Measurements from ENCODE around the gene CDH4. TPM values are rescaled to one million over a fixed set of nuclear protein-coding genes. Genes with fewer than 3 reads are reported as not detected.

Gene CDH4
- total and polyA plus RNA-seq, 2 of the 4 experiments (the other 2 are of a cell fraction), result 1.6 to 3.5 TPM

DNA sequence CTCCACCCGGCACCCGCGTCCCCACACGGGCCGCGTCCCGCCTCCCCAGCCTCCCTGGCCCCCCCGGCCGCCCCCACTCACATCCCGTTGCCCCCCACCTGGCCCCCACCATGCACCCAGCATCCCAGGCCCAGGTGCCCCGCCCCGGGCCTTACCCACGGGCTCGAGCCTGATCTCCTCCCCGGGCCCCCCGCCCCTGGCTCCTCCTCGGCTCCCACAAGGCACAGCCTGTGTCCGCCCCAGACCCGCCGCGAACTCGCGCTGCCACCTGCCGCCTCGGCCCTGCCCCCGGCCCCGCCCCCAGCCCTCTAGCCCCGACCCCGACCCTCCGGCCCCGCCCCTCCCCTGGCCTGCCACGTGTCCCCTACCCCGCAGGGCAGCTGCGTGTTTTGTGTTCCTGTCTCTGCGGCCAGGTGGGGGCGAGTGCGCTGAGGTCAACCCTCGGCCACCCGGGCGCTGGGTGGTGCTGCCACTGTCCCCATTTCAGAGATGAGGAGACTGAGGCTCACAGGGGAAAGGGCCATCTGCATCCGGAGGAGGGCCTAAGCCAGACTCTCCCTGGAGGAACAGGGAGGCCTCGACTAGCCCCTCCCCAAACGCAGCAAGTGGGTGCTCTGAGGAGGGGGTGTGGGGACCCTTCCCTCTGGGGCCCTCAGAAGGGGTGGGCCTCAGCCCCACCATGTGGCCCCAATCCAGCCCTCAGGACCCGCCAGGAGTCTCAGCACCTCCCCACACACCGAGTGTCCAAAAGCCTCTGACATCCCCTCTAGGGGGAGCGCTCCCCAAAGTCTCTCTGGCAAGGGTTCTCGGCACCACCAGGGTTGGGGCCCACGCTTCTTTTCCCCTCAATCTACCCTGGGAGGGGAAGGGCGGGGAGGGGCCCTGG lies 713.8 kb downstream of the CDH4 start:
- Histone ChIP-seq H3K4me2 (ENCODE audit: low read depth, low read length) (no peak overlapping the region), H3K4me3 (ENCODE audit: insufficient read depth, low read depth, low read length) (no peak overlapping the region), H3K9me1 (ENCODE audit: insufficient read depth, low read length) (no peaks in the 10 kb centered on the region; the same call in 1 of the 2 replicates), H4K20me1 (ENCODE audit: insufficient read depth, low read length) (no peaks in the 10 kb centered on the region), H2BK5ac (ENCODE audit: low read depth, low read length, poor library complexity, severe bottlenecking) (no peak overlapping the region), H4K5ac (ENCODE audit: low read depth, low read length) (no peak overlapping the region), H3K4me1 (ENCODE audit: control insufficient read depth, insufficient read depth, low read length) (no peaks in the 10 kb centered on the region), H2BK15ac (ENCODE audit: low read depth, low read length) (no peak overlapping the region), H3K18ac (ENCODE audit: low read depth, low read length) (no peak overlapping the region), H2AK5ac (ENCODE audit: low read depth, low read length) (no peak overlapping the region), H3K27ac (ENCODE audit: insufficient read depth, low read length) (no peak overlapping the region), H2BK20ac (ENCODE audit: low read depth, low read length) (no peak overlapping the region), H2BK120ac (ENCODE audit: low read depth, low read length) (no peak overlapping the region), H3K23ac (ENCODE audit: low read depth, low read length) (no peak overlapping the region), H3K4ac (ENCODE audit: low read depth, low read length) (no peak overlapping the region), H3K56ac (ENCODE audit: extremely low read depth, insufficient read depth, low read length) (no peak overlapping the region), H2AK9ac (replicated peaks; ENCODE audit: low read depth, low read length, poor library complexity) (peak overlapping the region; percentile 42), H3K9ac (ENCODE audit: low read depth, low read length) (no peak overlapping the region), H3K27me3 (ENCODE audit: control insufficient read depth, insufficient read depth, low read length) (peaks cover 24% of the 10 kb centered on the region), H3K79me1 (ENCODE audit: low read depth in 1 of 2, low read length in 2 of 2) (no peaks in the 10 kb centered on the region), H3K14ac (replicated peaks; ENCODE audit: low read depth, low read length) (no peak overlapping the region), H3K9me3 (ENCODE audit: control insufficient read depth, insufficient read depth, low read length) (no peaks in the 10 kb centered on the region), H4K8ac (ENCODE audit: low read depth in 2 of 2, low read length in 2 of 2) (no peak overlapping the region), H2AFZ (replicated peaks; ENCODE audit: low read length, poor library complexity) (peak overlapping the region; percentile 58), H3K36me3 (ENCODE audit: control insufficient read depth, insufficient read depth, low read length) (no peaks in the 10 kb centered on the region), H4K91ac (ENCODE audit: insufficient read depth, low read depth, low read length) (no peak overlapping the region)
- POLR2A ChIA-PET (ENCODE audit: unreplicated experiment), result no interaction called here
- ATAC-seq (ENCODE audit: low read depth) (no peak), DNase-seq (no peak)
- in situ Hi-C loops (cut with MboI; ENCODE audit: low sequenced_read_pairs), result no loop called here
- no TSS peak for BruUV-seq (replicated peaks)
- CTCF ChIA-PET, result no interaction called here
- 9% methylated on average over 6 of the region's 49 CpGs; no CpG with 5 or more reads in 1 of the 2 experiments for WGBS, 2 experiments (ENCODE audit: extremely low coverage in 2 of 2, insufficient read length in 1 of 2)
- intact Hi-C loops (cut with micrococcal nuclease), result no loop called here
- dilution Hi-C loops (cut with HindIII; ENCODE audit: low sequenced_read_pairs, unreplicated experiment), result no loop called here
- TF ChIP-seq CEBPB (IDR thresholded peaks at IDR 0.05; ENCODE audit: low read depth, low read length) (no peak), RCOR1 (IDR thresholded peaks at IDR 0.05; ENCODE audit: insufficient replicate concordance, low read length) (no peak), NFE2L2 (IDR thresholded peaks at IDR 0.05; ENCODE audit: low read depth, low read length) (no peak)
- TF ChIP-seq, protein P1, sequence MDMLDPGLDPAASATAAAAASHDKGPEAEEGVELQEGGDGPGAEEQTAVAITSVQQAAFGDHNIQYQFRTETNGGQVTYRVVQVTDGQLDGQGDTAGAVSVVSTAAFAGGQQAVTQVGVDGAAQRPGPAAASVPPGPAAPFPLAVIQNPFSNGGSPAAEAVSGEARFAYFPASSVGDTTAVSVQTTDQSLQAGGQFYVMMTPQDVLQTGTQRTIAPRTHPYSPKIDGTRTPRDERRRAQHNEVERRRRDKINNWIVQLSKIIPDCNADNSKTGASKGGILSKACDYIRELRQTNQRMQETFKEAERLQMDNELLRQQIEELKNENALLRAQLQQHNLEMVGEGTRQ (IDR thresholded peaks at IDR 0.05; ENCODE audit: low read depth, low read length), result no peak

All from IMR-90 (cell line).